GM19395 (cell line): Measurements from ENCODE around the gene SYTL2.
"Not testable (repeated sequence)": the region's sequence is repeated elsewhere in the genome, so short reads cannot be mapped to it uniquely, and the experiment has no call there.

Source experiments
- ATAC-seq: cut with Tn5 transposase; IDR thresholded peaks from one replicate; pipeline ENCODE4 v1.9.1; 2021; ENCODE audit warnings: mild to moderate bottlenecking, moderate library complexity; ENCODE audit not compliant: unreplicated experiment

The SYTL2 gene

GRCh38 chr11:85699957-85700741, 110.8 kb downstream of the SYTL2 start:
- ATAC-seq, result peak; percentile 96

- ATAC-seq, result no peak
These were observed 112.7 kb downstream of the SYTL2 start for GRCh38 chr11:85698195-85698594.

GRCh38 chr11:85697747-85698146, 113.2 kb downstream of the SYTL2 start:
- ATAC-seq, result no peak

GRCh38 chr11:85695546-85695945, 115.4 kb downstream of the SYTL2 start:
- ATAC-seq, result no peak

- ATAC-seq, result peak; percentile 66
These were observed 116.5 kb downstream of the SYTL2 start for GRCh38 chr11:85694385-85694980.

- no peak for ATAC-seq
These were observed 125.0 kb downstream of the SYTL2 start, which contains the start of gene CCDC89 for GRCh38 chr11:85685820-85686459. Gene CCDC89, minus strand, starts transcription at chr11:85686195. Its CDS starts 65 bp downstream, at chr11:85686130.

- ATAC-seq, result no peak
These were observed 125.7 kb downstream of the SYTL2 start for GRCh38 chr11:85685125-85685819.

- peak; percentile 80 for ATAC-seq
These were observed 128.3 kb downstream of the SYTL2 start for GRCh38 chr11:85682330-85683305.

- ATAC-seq, result no peak
These were observed 130.0 kb downstream of the SYTL2 start for GRCh38 chr11:85680897-85681296.

- ATAC-seq, result no peak
These were observed 131.4 kb downstream of the SYTL2 start for GRCh38 chr11:85679576-85679975.

- no peak for ATAC-seq
These were observed 137.5 kb downstream of the SYTL2 start for GRCh38 chr11:85673393-85673792.

GRCh38 chr11:85672105-85672902, 138.6 kb downstream of the SYTL2 start:
- no peak for ATAC-seq

GRCh38 chr11:85670949-85671663, 139.8 kb downstream of the SYTL2 start:
- not testable (repeated sequence) for ATAC-seq

- ATAC-seq, result no peak
These were observed 142.8 kb downstream of the SYTL2 start for GRCh38 chr11:85668157-85668556.

GRCh38 chr11:85666687-85667086, 144.3 kb downstream of the SYTL2 start:
- no peak for ATAC-seq

- ATAC-seq, result no peak
These were observed 145.2 kb downstream of the SYTL2 start for GRCh38 chr11:85665733-85666132.

- peak; percentile 91 for ATAC-seq
These were observed 146.1 kb downstream of the SYTL2 start, which contains the start of gene CREBZF for GRCh38 chr11:85664615-85665481. Gene CREBZF, minus strand, starts transcription at chr11:85665129. Its CDS starts 254 bp downstream, at chr11:85664875.
